AG04450 (cell line): Measurements from ENCODE around the gene KRT33A. TPM values are rescaled to one million over a fixed set of nuclear protein-coding genes. Genes with fewer than 3 reads are reported as not detected.

Experiments used
- CTCF ChIA-PET: fragments of 300-600, 350-600 bp; formaldehyde crosslinking; extraction: SDS; loops from one replicate; lab custom pipeline; 2022; ENCODE audit warnings: antibody characterized with exemption, inconsistent platforms; lab: Charles Lee
- POLR2A ChIA-PET: fragments of 350-600 bp; formaldehyde crosslinking; extraction: SDS; loops from one replicate; lab custom pipeline; 2021; ENCODE audit warnings: antibody characterized with exemption, inconsistent platforms; lab: Yijun Ruan, JAX
- DNase-seq: peaks from one replicate; pipeline ENCODE4 v3.0.0-alpha.2; 2011; ENCODE audit warnings: low read depth, low spot score
- H3K27ac ChIP-seq: one replicate; pipeline ENCODE4 v1.5.1; 2012; ENCODE audit warnings: low read depth, low read length, control low read depth
- H3K27me3 ChIP-seq: one replicate; pipeline ENCODE4 v1.6.0; 2012; ENCODE audit warnings: low read length; ENCODE audit not compliant: control insufficient read depth, insufficient read depth
- H3K4me3 ChIP-seq: 2 replicates; pipeline ENCODE4 v1.5.1; 2011; ENCODE audit warnings: mild to moderate bottlenecking, low read depth, low read length, control low read depth
- H3K9me3 ChIP-seq: 2 replicates; pipeline ENCODE4 v1.5.1; 2012; ENCODE audit warnings: low read length; ENCODE audit not compliant: control insufficient read depth, insufficient read depth
- polyA plus RNA-seq: library from polyadenylated mRNA; depleted of rRNA; stranded (reverse); fragments of >200 nt; gene quantifications from 2 replicates; pipeline ENCODE4 v1.2.3, GENCODE V29; 2011
- TF ChIP-seq, protein P1 (sequence below): IDR thresholded peaks from 2 replicates; pipeline ENCODE4 v1.5.1; 2011; ENCODE audit warnings: low read depth, low read length, control low read depth, inconsistent platforms

KRT33A gene
- polyA plus RNA-seq, 1 experiment, result not detected

DNA sequence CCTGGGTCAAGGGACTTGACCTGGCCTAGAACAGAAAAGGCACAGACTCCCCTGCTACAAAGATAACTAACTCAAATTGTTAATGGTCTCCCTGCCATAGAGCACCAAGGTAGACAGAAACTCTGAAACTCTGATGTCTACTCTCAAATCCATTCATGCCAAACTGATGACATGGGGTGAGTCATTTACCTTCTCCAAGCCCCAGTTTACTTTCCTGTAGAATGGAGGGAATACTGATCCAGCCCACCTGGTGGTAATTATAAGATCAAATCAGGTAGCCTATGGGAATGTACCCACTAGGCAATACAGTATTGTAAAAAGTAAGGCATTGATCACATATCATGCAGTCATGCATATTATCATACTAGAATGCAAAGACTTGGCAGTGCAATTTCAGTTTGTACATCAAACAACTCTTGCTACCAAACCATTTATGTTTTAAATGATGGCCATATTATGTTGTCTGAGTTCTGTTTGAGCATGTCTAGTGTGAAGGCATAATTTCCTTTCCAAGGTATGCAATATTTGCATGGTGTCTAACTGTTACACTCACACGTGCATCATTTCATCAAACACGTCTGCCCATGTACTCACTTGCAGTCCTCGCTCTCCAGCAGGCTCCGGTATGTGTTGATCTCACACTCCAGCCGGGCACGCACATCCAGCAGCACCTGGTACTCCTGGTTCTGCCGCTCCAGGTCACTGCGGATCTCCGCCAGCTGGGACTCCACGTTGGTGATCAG is 43.8 kb upstream of the KRT33A start:
- TF ChIP-seq, protein P1, sequence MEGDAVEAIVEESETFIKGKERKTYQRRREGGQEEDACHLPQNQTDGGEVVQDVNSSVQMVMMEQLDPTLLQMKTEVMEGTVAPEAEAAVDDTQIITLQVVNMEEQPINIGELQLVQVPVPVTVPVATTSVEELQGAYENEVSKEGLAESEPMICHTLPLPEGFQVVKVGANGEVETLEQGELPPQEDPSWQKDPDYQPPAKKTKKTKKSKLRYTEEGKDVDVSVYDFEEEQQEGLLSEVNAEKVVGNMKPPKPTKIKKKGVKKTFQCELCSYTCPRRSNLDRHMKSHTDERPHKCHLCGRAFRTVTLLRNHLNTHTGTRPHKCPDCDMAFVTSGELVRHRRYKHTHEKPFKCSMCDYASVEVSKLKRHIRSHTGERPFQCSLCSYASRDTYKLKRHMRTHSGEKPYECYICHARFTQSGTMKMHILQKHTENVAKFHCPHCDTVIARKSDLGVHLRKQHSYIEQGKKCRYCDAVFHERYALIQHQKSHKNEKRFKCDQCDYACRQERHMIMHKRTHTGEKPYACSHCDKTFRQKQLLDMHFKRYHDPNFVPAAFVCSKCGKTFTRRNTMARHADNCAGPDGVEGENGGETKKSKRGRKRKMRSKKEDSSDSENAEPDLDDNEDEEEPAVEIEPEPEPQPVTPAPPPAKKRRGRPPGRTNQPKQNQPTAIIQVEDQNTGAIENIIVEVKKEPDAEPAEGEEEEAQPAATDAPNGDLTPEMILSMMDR, result no peak
- no peaks in the 10 kb centered on the region for H3K9me3 ChIP-seq
- no peaks in the 10 kb centered on the region for H3K27me3 ChIP-seq
- ChIA-PET CTCF (interaction anchor here (0.6 kb wide), 1 partner anchor 9 kb away, joined by 3 read pairs; no protein-coding TSS in a partner anchor), POLR2A (no interaction called here)
- H3K27ac ChIP-seq, result no peak overlapping the region
- DNase-seq, result no peak
- no peak overlapping the region for H3K4me3 ChIP-seq

DNA sequence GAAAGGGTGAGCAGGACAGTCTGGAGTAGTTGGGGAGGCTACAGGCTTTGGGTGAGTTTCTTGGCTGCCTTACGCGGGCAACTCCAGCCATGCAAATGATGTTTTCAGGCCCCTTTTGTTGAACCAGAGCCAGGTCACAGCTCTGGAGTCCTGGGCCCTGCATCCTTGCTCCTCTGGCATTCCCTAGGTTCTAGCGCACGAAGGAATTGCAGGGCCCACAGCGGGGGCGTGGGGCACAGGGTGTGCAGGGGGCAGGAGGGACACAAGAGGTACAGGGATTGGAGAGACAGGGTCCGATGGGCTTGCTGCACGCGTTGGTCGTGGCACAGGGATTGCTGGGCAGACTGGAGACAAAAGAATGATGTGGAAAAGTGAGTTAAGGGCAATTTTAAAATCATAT is 43.2 kb upstream of the KRT33A start:
- Histone ChIP-seq H3K9me3 (no peaks in the 10 kb centered on the region), H3K4me3 (no peak overlapping the region), H3K27ac (no peak overlapping the region), H3K27me3 (no peaks in the 10 kb centered on the region)
- CTCF ChIA-PET, result no interaction called here
- POLR2A ChIA-PET, result no interaction called here
- TF ChIP-seq, protein P1, result no peak
- DNase-seq, result no peak

DNA sequence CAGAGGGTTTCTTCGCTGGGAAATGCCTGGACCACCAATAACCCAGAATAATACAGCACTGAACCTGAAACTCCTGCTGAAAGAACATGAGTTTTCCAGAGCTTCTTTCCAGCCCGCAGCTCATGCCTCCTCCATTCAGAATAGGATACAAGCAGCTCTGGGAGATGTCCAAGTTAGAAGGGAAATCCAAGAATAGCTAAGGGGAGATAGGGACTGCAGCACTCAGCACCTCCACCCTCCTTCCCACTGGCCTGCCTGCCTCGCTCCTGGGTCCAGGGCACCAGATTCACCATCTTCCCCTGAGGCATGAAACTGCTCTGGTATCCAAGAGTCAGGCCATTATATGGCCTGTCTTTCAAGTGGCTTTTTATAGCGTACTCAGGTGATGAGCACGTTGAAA is 42.7 kb upstream of the KRT33A start:
- TF ChIP-seq, protein P1, result no peak
- Histone ChIP-seq H3K27me3 (no peaks in the 10 kb centered on the region), H3K27ac (no peak overlapping the region), H3K4me3 (no peak overlapping the region), H3K9me3 (no peaks in the 10 kb centered on the region)
- no peak for DNase-seq
- ChIA-PET CTCF (no interaction called here), POLR2A (no interaction called here)

DNA sequence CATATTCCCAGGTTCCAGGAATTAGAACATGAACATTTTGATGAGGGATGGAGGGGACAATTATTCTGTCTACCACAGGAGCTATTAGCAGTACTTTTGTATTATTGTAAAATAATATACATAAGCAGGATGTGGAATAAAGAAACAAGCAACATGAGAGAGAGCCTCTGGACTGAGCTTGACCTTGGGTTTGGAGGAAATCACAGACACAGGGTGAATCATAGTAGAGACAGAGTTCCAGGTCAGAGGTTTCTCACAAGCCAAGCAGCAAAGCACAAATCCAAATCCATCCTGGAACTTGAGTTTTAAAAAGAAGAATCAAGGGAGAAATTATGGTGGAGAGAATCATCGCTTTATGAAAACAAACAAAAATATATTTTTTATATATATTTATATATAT is 41.6 kb upstream of the KRT33A start:
- H3K9me3 ChIP-seq, result no peaks in the 10 kb centered on the region
- no peaks in the 10 kb centered on the region for H3K27me3 ChIP-seq
- CTCF ChIA-PET, result interaction anchor here (2.0 kb wide), 1 partner anchor 157 kb away, joined by 7 read pairs; no protein-coding TSS in a partner anchor
- POLR2A ChIA-PET, result no interaction called here
- DNase-seq, result no peak
- no peak overlapping the region for H3K27ac ChIP-seq
- TF ChIP-seq, protein P1, result no peak
- H3K4me3 ChIP-seq, result no peak overlapping the region

DNA sequence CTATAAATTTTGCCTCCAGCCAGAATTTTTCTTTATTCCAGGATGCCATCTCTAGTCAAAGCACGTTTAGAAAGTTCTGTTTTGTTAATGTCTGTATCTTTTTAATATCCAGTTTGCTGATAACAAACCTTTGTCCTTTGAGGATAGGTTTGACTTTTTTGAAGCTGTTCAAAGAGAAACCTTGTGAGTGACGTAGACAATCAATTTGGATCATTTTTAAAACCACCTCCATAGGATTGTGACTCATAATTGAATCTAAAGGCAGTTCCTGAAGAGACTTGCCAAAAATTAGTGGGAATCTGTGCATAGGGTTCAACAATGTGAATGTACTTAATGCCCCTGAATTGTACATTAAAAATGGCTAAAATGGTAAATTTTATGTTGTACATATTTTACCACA is 40.9 kb upstream of the KRT33A start:
- CTCF ChIA-PET, result interaction anchor here (2.0 kb wide), 1 partner anchor 157 kb away, joined by 7 read pairs; no protein-coding TSS in a partner anchor
- DNase-seq, result no peak

More for the DNA sequence above, 40.9 kb upstream of the KRT33A start:
- POLR2A ChIA-PET, result no interaction called here
- Histone ChIP-seq H3K27ac (no peak overlapping the region), H3K27me3 (no peaks in the 10 kb centered on the region), H3K9me3 (no peaks in the 10 kb centered on the region), H3K4me3 (no peak overlapping the region)
- TF ChIP-seq, protein P1, result no peak
